NCI-H460 (cell line): ENCODE data around the gene SPARC. TPM values are rescaled to one million over a fixed set of nuclear protein-coding genes. Genes with fewer than 3 reads are reported as not detected.
"Not testable (repeated sequence)": the region's sequence is repeated elsewhere in the genome, so short reads cannot be mapped to it uniquely, and the experiment has no call there.

Experiments used
- DNase-seq: peaks from one replicate; pipeline ENCODE4 v3.0.0-alpha.2; 2016; ENCODE audit warnings: low read depth; ENCODE audit errors: extremely low read depth
- total RNA-seq: library from RNA; depleted of rRNA; stranded (reverse); fragments of >200 nt; shearing (Covaris generic); gene quantifications from 2 replicates; pipeline ENCODE4 v1.2.3, GENCODE V29; 2014

Gene SPARC
- total RNA-seq, 1 experiment from 2014 or later: 0.45 TPM

GRCh38 chr5:151703227-151703626 lies 16.5 kb upstream of the SPARC start:
- DNase-seq: no peak

GRCh38 chr5:151700820-151701219 lies 14.1 kb upstream of the SPARC start:
- DNase-seq: no peak

DNA sequence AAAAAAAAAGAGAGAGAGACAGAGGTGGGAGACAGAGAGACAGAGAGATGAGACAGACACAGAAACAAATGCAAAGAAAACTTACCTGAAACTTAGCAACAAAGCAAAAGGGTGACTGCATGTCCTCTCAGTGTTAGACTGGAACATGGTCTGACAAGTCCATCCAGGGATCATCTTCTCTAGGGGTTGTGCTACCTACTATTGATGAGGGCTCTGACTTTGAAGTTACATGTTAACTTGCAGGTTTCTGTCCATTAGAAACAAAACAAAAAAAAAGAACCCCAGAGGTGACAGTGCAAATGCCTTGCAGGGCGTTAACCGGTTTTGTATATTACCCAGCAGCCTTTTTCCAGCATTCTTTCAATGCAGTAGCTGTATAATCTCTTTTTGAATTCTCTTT lies 13.6 kb upstream of the SPARC start:
- no peak for DNase-seq

DNA sequence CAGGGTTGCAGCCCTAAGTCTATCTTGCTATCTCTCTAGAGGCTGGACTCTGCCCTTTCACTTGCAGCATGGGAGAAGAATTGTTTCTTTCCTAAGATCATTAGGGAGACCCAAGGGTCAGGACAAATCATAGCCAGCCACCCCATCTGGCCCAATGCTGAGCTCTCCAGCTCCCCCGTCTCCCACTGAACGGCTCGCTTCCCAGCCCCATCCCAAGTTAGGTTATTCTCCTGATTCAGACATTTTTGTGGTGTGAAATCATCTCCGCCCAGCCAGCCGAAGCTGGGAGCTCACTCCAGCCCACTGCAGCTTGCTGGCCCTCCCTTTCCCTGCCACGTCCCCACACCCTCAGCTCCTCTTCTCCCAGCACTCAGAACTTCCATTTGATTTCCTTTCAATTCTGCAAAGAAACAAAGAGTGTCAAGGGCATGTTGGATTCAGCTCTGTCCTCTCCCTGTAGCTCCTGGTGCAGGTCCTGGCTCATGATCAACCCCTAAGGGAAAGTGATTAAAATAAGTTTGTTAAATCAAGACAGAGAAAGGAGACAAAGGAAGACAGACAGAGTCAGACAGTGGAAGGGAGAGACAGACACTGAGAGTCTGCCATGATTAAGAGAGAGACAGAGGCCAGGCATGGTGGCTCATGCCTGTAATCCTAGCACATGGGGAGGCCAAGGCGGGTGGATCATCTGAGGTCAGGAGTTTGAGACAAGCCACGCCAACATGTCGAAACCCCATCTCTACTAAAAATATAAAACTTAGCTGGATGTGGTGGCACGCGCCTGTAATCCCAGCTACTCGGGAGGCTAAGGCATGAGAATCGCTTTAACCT lies 12.6 kb upstream of the SPARC start:
- DNase-seq: no peak

DNA sequence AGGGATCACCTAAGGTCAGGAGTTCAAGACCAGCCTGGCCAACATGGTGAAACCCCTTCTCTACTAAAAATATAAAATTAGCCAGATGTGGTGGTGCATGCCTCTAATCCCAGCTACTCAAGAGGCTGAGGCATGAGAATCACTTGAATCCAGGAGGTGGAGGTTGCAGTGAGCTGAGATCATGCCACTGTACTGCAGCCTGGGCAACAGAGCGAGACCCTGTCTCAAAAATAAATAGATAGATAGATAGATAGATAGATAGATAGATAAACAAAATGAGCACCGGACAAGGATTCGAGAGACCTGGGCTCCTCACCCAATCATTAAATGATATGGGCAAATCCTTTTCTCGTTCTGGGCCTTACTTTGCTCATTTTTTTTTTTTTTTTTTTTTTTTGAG lies 11.4 kb upstream of the SPARC start:
- DNase-seq: not testable (repeated sequence)

DNA sequence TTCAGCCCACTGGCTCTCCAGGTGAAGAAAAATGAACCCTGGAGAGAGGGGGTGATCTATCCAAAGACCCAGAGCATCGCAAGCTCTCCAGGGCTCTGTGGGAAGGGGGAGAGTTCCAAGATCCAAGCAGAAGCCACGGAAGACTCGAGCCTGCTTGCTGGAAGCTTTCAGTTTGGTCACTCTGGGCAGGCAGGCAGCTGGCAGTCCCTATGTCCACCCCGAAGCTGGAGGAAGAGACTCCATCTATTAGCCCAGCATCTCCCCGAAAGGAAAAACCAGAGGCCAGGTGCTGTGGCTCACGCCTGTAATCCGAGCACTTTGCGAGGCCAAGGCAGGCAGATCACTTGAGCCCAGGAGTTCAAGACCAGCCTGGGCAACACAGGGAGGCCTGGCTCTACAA lies 10.7 kb upstream of the SPARC start:
- no peak for DNase-seq

DNA sequence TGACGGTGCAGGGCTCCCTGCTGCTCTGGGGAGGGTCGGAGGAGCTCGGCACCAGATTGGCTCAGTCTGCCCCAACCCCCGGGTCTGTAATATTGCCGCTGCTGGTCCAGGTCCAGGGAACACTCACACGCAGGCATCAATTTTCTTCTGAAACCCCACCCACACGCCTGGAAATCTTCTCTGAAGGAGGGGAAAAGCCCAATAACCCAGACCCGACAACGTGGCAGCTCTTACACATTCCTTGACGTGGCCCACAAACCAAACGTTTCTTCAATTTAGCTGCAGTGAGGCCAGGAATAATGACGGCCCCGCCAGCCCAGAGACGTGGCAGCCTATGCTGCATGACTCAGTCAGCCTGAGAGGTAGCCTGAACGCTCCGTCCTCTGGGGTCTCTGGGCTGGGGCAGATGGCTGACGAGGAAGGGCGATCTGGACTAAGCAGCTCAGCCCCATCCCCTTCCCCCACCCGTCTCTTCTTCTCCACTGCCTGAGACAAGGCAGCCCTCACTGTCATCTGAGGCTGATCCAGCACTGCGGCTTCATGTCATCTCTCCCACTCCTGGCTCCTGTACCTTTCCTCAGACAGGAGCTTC lies 9.9 kb upstream of the SPARC start:
- no peak for DNase-seq

GRCh38 chr5:151695464-151695863 lies 8.7 kb upstream of the SPARC start:
- no peak for DNase-seq

- DNase-seq: no peak
Measured at GRCh38 chr5:151694035-151694485, 7.3 kb upstream of the SPARC start.

DNA sequence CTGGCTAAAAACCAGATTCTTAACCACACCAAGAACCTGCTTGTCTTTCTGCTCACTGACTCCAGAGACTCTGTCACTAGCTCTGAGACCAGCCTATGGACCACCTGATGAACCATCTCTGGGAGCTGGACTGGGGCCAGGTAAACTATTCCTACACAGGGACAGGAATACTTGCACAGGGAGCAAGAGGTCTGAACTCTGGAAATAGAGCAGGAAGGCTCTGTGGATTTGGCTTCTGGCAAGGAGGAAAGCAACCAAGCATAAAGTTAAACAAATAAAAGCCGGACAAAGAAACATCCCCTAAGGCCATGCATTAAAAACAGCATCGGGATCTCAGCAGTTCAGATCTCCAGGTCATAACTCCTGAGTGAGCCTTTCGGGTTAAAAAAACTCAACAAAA lies 5.6 kb upstream of the SPARC start:
- DNase-seq: no peak

DNA sequence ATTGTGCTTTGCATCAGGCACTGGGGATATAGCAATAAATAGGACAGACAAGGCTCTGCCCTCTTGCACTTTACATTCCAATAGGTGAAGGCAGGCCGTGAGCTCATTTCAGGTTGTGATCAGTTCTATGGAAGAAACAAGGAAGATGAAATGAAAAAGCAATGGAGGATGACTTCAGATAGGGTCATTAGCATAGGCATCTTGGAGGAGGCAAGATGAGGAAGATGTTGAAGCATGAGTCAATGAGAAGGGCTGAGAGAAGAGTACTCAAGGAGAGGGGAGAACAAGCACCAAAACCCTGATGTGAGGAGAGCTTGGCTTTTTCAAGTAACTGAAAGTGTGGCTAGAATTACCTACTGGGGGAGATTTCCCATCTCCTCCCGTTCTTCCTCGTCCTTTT lies 5.0 kb upstream of the SPARC start:
- no peak for DNase-seq

- not testable (repeated sequence) for DNase-seq
Measured at GRCh38 chr5:151689591-151689990, 2.9 kb upstream of the SPARC start.

- no peak for DNase-seq
Measured at GRCh38 chr5:151688436-151688835, 1.7 kb upstream of the SPARC start.

DNA sequence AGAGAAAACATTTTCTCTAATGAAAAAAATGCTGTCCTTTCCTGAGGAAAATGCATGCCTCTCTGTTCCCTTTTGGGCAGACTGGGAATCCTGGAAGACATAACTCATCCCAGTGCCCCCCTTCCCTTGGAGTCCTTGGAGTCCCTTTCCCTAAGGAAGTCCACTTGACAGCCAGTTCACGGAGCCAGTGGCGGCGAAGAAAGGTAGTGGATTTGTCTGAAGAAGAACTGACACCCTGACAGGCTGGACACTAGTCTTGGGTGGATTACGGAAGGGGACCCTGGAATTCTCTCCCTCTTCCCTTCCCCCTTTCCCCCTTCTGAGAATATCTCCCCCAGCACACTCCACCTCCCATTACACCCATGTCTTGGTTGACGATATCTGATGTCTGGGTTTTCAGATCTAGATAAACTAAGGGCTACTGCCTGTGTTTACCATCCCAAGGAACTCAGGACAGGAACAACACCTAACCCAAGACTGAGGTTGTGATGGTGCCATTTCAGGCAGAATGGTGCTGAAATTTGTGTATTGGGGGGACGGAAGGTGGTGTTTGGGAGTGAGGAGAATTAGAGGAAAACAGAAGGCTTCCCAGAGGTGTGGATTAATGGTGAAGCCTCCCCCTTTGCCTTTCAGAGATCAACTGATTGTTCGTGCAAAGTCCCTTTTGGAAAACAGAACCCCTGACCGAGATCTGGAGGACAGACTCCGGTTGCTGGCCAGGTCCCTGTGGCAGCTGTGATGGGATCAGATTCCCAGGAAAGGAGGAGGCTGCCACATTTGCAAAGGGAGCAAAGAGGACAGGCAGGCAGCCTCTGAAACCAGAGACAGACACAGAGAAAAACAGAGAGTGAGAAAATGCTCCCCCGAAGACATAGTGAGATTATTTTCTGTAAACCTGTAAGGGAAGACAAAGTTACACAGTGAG lies 704 bp downstream of the SPARC start:
- DNase-seq: no peak

GRCh38 chr5:151684690-151685361 lies 1.9 kb downstream of the SPARC start:
- no peak for DNase-seq

- DNase-seq: no peak
Measured at GRCh38 chr5:151683986-151684588, 2.6 kb downstream of the SPARC start.

DNA sequence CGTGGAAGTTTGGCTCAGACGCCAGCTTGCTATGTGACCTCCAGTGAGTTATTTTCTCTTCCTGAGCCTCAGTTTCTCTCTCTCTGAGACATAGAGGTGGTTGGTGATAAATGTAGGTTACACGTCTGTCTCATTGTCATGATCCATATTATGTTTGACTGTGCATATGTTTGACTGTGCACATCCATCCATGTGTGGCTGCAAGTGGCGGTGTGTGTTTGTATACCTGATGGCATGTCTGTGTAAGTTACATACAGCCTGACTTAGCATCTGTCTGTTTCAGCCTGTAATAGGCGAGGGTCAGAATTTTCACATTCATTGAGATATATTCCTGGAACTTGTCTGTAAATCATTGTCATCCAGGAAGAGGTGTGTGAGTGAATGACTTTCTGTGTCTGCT lies 3.3 kb downstream of the SPARC start:
- DNase-seq: no peak

DNA sequence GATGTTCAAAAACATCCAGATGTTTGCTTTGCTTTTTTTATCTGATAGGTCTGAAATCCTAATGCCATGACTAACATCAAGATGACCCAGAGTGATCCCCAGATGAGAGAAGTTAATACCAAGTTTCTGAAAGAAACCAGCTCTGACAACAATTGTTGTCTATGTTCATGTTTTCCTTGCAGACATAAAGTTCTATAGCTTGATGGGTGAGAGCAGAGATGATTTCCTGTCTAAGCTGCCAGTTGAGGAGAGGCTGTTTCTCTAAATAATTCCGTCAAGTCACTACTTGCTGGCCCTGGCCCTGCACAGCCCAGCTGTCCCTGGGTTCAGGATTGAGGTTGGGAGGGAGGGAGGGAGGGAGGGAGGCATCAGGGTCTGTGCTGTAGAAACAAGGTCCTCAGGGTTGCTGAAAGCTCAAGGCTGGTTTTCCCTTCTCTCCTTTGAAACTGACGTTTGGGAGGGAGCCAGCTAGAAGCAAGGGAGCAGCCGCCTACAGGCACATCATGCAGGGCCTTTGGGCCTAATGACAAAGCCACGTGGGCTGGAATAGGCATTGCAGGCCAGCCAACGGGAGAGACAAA lies 3.9 kb downstream of the SPARC start:
- no peak for DNase-seq

GRCh38 chr5:151682240-151682639 lies 4.5 kb downstream of the SPARC start:
- no peak for DNase-seq

- DNase-seq: no peak
Measured at GRCh38 chr5:151680944-151681427, 5.7 kb downstream of the SPARC start.
